Coronary artery (tissue), 2 donors: ENCODE measurements around the gene TSPO2.

Source experiments
- DNase-seq: peaks from one replicate; pipeline ENCODE4 v3.0.0-alpha.2; 2017; ENCODE audit warnings: low spot score
- H3K27ac ChIP-seq, 2 donors: fragments of 200-600 bp; sonication (generic); one replicate each; pipeline ENCODE4 v1.5.1; 2016 to 2019
- H3K4me3 ChIP-seq: fragments of 200-600 bp; sonication (generic); 2 replicates; pipeline ENCODE4 v1.5.1; 2016; ENCODE audit warnings: mild to moderate bottlenecking, moderate library complexity
- CTCF ChIP-seq: fragments of 200-600 bp; sonication (generic); IDR thresholded peaks from one replicate; pipeline ENCODE4 v1.5.1; 2019; ENCODE audit warnings: antibody characterized with exemption

TSPO2 gene

GRCh38 chr6:41040940-41041536 lies 1.2 kb upstream of the TSPO2 start:
- H3K27ac ChIP-seq, result no peak overlapping the region
- no peak for TF ChIP-seq CTCF

GRCh38 chr6:41043151-41043550 lies 884 bp downstream of the TSPO2 start:
- DNase-seq, result no peak
- TF ChIP-seq CTCF, result no peak
- H3K4me3 ChIP-seq, result no peak overlapping the region
- H3K27ac ChIP-seq, result no peak overlapping the region

More at GRCh38 chr6:41040940-41041536, 1.2 kb upstream of the TSPO2 start:
- no peak overlapping the region for H3K4me3 ChIP-seq
- DNase-seq, result no peak

- no peak for TF ChIP-seq CTCF
- no peak for DNase-seq
- Histone ChIP-seq H3K4me3 (no peak overlapping the region), H3K27ac (no peak overlapping the region)
These were observed 3.4 kb downstream of the TSPO2 start for GRCh38 chr6:41045664-41046063.

GRCh38 chr6:41046084-41046483 lies 3.8 kb downstream of the TSPO2 start:
- no peak for DNase-seq
- no peak for TF ChIP-seq CTCF
- H3K27ac ChIP-seq, result no peak overlapping the region
- H3K4me3 ChIP-seq, result no peak overlapping the region

GRCh38 chr6:41047306-41047705 lies 5.0 kb downstream of the TSPO2 start:
- TF ChIP-seq CTCF, result no peak
- Histone ChIP-seq H3K4me3 (no peak overlapping the region), H3K27ac (no peak overlapping the region)
- no peak for DNase-seq

GRCh38 chr6:41047745-41048732 lies 5.8 kb downstream of the TSPO2 start:
- Histone ChIP-seq H3K27ac (no peak overlapping the region), H3K4me3 (no peak overlapping the region)
- no peak for TF ChIP-seq CTCF
- DNase-seq, result no peak

- DNase-seq, result no peak
- no peak overlapping the region for H3K27ac ChIP-seq
- no peak for TF ChIP-seq CTCF
- H3K4me3 ChIP-seq, result no peak overlapping the region
These were observed 7.3 kb downstream of the TSPO2 start for GRCh38 chr6:41049521-41049920.
